DND-41 (cell line): Measurements from ENCODE around the gene ATG14.
"Not testable (repeated sequence)": the region's sequence is repeated elsewhere in the genome, so short reads cannot be mapped to it uniquely, and the experiment has no call there.

ENCODE experiments used
- CTCF ChIP-seq: IDR thresholded peaks from 2 replicates; pipeline ENCODE4 v1.5.1; 2012; ENCODE audit warnings: borderline replicate concordance, low read length, moderate library complexity, mild to moderate bottlenecking; ENCODE audit not compliant: poor library complexity, severe bottlenecking; ENCODE audit errors: extremely low read depth
- EZH2 ChIP-seq: IDR thresholded peaks from 3 replicates; pipeline ENCODE4 v1.6.1; 2012; ENCODE audit warnings: borderline replicate concordance, low read depth, mild to moderate bottlenecking, moderate library complexity, low read length, inconsistent platforms; ENCODE audit not compliant: severe bottlenecking

DNA sequence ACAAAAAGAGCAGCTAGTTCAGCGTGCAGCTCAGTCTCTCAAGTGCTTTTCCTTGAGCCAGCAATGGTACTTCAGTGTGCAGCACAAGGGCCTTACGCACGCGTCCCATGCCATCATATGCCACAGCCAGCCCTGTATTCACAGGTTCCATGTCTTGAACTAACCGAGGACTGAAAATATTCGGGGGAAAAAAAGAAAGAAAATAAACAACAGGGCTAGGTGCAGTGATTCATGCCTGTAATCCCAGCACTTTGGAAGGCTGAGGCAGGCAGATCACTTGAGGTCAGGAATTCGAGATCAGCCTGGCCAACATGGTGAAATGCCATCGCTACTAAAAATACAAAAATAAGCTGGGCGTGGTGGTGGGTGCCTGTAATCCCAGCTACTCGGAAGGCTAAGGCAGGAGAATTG lies 28.6 kb downstream of the ATG14 start:
- not testable (repeated sequence) for TF ChIP-seq CTCF, EZH2
